NT2/D1 (cell line): ENCODE results near the gene SFTPA2.
"Not testable (repeated sequence)": the region's sequence is repeated elsewhere in the genome, so short reads cannot be mapped to it uniquely, and the experiment has no call there.

Experiments used
- DNase-seq: peaks from one replicate; pipeline ENCODE4 v3.0.0-alpha.2; 2011; ENCODE audit warnings: low read depth, low spot score
- H3K27me3 ChIP-seq: 2 replicates; pipeline ENCODE4 v1.6.0; 2011; ENCODE audit warnings: mild to moderate bottlenecking; ENCODE audit not compliant: insufficient read length, insufficient read depth
- H3K36me3 ChIP-seq: 2 replicates; pipeline ENCODE4 v1.6.1; 2011; ENCODE audit warnings: mild to moderate bottlenecking, low read length, mixed read lengths; ENCODE audit not compliant: insufficient read depth, insufficient read length
- H3K4me1 ChIP-seq: 2 replicates; pipeline ENCODE4 v1.5.1; 2011; ENCODE audit not compliant: insufficient read depth, insufficient read length
- H3K4me3 ChIP-seq: 2 replicates; pipeline ENCODE4 v1.5.1; 2011; ENCODE audit warnings: low read depth; ENCODE audit not compliant: insufficient read length
- H3K9ac ChIP-seq: 2 replicates; pipeline ENCODE4 v1.6.0; 2011; ENCODE audit warnings: low read depth; ENCODE audit not compliant: insufficient read length
- H3K9me3 ChIP-seq: 2 replicates; pipeline ENCODE4 v1.5.1; 2011; ENCODE audit warnings: mild to moderate bottlenecking, low read length; ENCODE audit not compliant: insufficient read depth
- SUZ12 ChIP-seq: IDR thresholded peaks from 2 replicates; pipeline ENCODE4 v1.6.1; 2011; ENCODE audit not compliant: insufficient read length, insufficient read depth; ENCODE audit errors: extremely low read depth
- YY1 ChIP-seq: IDR thresholded peaks from 2 replicates; pipeline ENCODE4 v1.6.1; 2011; ENCODE audit not compliant: insufficient read length, insufficient read depth
- ZNF274 ChIP-seq: IDR thresholded peaks from 2 replicates; pipeline ENCODE4 v1.6.1; 2011; ENCODE audit warnings: mild to moderate bottlenecking, low read depth, low read length

Gene SFTPA2

GRCh38 chr10:79542626-79543025 lies 17.6 kb downstream of the SFTPA2 start:
- no peak for DNase-seq
- no peaks in the 10 kb centered on the region for H3K4me1 ChIP-seq
- no peak overlapping the region for H3K9ac ChIP-seq
- no peaks in the 10 kb centered on the region for H3K27me3 ChIP-seq
- H3K36me3 ChIP-seq: no peaks in the 10 kb centered on the region
- TF ChIP-seq SUZ12: no peak
- TF ChIP-seq ZNF274: no peak
- no peak for TF ChIP-seq YY1
- no peaks in the 10 kb centered on the region for H3K9me3 ChIP-seq
- H3K4me3 ChIP-seq: no peak overlapping the region

GRCh38 chr10:79540930-79541329 lies 19.3 kb downstream of the SFTPA2 start:
- H3K9ac ChIP-seq, H3K4me3 ChIP-seq, H3K36me3 ChIP-seq, H3K4me1 ChIP-seq, H3K9me3 ChIP-seq, H3K27me3 ChIP-seq, DNase-seq: not testable (repeated sequence)

- H3K36me3 ChIP-seq, H3K9ac ChIP-seq, H3K27me3 ChIP-seq, H3K4me1 ChIP-seq, H3K9me3 ChIP-seq, H3K4me3 ChIP-seq, DNase-seq: not testable (repeated sequence)
Observed at GRCh38 chr10:79538311-79538710, 21.9 kb downstream of the SFTPA2 start.

GRCh38 chr10:79533903-79534175 lies 26.4 kb downstream of the SFTPA2 start:
- DNase-seq, H3K9me3 ChIP-seq, H3K4me1 ChIP-seq, H3K9ac ChIP-seq, H3K4me3 ChIP-seq, H3K36me3 ChIP-seq, H3K27me3 ChIP-seq: not testable (repeated sequence)

GRCh38 chr10:79533142-79533902 lies 26.9 kb downstream of the SFTPA2 start:
- H3K4me3 ChIP-seq, DNase-seq, H3K27me3 ChIP-seq, H3K9ac ChIP-seq, H3K4me1 ChIP-seq, H3K9me3 ChIP-seq, H3K36me3 ChIP-seq: not testable (repeated sequence)

- H3K4me3 ChIP-seq, H3K9me3 ChIP-seq, H3K4me1 ChIP-seq, H3K36me3 ChIP-seq, DNase-seq, H3K9ac ChIP-seq, H3K27me3 ChIP-seq: not testable (repeated sequence)
Observed at GRCh38 chr10:79528261-79528660, 31.9 kb downstream of the SFTPA2 start.

GRCh38 chr10:79525049-79525710 lies 35.0 kb downstream of the SFTPA2 start:
- not testable (repeated sequence) for H3K36me3 ChIP-seq

GRCh38 chr10:79523157-79523853 lies 36.9 kb downstream of the SFTPA2 start:
- not testable (repeated sequence) for H3K27me3 ChIP-seq, H3K4me3 ChIP-seq, H3K36me3 ChIP-seq, H3K9ac ChIP-seq, H3K9me3 ChIP-seq, H3K4me1 ChIP-seq, DNase-seq

More at GRCh38 chr10:79525049-79525710, 35.0 kb downstream of the SFTPA2 start:
- not testable (repeated sequence) for H3K9me3 ChIP-seq, DNase-seq, H3K9ac ChIP-seq, H3K27me3 ChIP-seq, H3K4me1 ChIP-seq, H3K4me3 ChIP-seq

GRCh38 chr10:79522464-79522863 lies 37.7 kb downstream of the SFTPA2 start:
- not testable (repeated sequence) for H3K36me3 ChIP-seq

GRCh38 chr10:79521751-79522150 lies 38.5 kb downstream of the SFTPA2 start:
- H3K4me3 ChIP-seq, DNase-seq, H3K27me3 ChIP-seq, H3K4me1 ChIP-seq, H3K36me3 ChIP-seq, H3K9me3 ChIP-seq, H3K9ac ChIP-seq: not testable (repeated sequence)

More at GRCh38 chr10:79522464-79522863, 37.7 kb downstream of the SFTPA2 start:
- H3K9me3 ChIP-seq, H3K4me3 ChIP-seq, H3K27me3 ChIP-seq, H3K4me1 ChIP-seq, DNase-seq, H3K9ac ChIP-seq: not testable (repeated sequence)

GRCh38 chr10:79517567-79517966 lies 42.6 kb downstream of the SFTPA2 start:
- not testable (repeated sequence) for H3K4me1 ChIP-seq, H3K4me3 ChIP-seq, H3K9me3 ChIP-seq, H3K27me3 ChIP-seq, H3K9ac ChIP-seq, DNase-seq, H3K36me3 ChIP-seq
